NCI-H774 (cell line): ENCODE measurements around the gene KSR1.
"Not testable (repeated sequence)": the region's sequence is repeated elsewhere in the genome, so short reads cannot be mapped to it uniquely, and the experiment has no call there.

ENCODE experiments used
- DNase-seq: peaks from one replicate; lab custom pipeline; 2025; lab: John Stamatoyannopoulos, UW

Gene KSR1

GRCh38 chr17:27494192-27495091, 38.2 kb downstream of the KSR1 start:
- no peak for DNase-seq

- DNase-seq, result no peak
These were observed 39.2 kb downstream of the KSR1 start for GRCh38 chr17:27495460-27495859.

GRCh38 chr17:27496005-27496404, 39.8 kb downstream of the KSR1 start:
- no peak for DNase-seq

- no peak for DNase-seq
These were observed 40.2 kb downstream of the KSR1 start for GRCh38 chr17:27496437-27496943.

- DNase-seq, result no peak
These were observed 40.7 kb downstream of the KSR1 start for GRCh38 chr17:27496971-27497370.

- DNase-seq, result no peak
These were observed 41.4 kb downstream of the KSR1 start for GRCh38 chr17:27497696-27498095.

GRCh38 chr17:27498615-27499309, 42.5 kb downstream of the KSR1 start:
- DNase-seq, result no peak

- DNase-seq, result no peak
These were observed 43.4 kb downstream of the KSR1 start for GRCh38 chr17:27499451-27500265.

GRCh38 chr17:27501338-27501737, 45.1 kb downstream of the KSR1 start:
- DNase-seq, result not testable (repeated sequence)

GRCh38 chr17:27502526-27503324, 46.5 kb downstream of the KSR1 start:
- DNase-seq, result no peak

GRCh38 chr17:27503611-27504010, 47.4 kb downstream of the KSR1 start:
- DNase-seq, result no peak

- no peak for DNase-seq
These were observed 48.1 kb downstream of the KSR1 start for GRCh38 chr17:27504188-27504995.

- DNase-seq, result no peak
These were observed 50.3 kb downstream of the KSR1 start for GRCh38 chr17:27506348-27507218.

GRCh38 chr17:27511168-27511883, 55.1 kb downstream of the KSR1 start:
- DNase-seq, result no peak

- no peak for DNase-seq
These were observed 55.8 kb downstream of the KSR1 start for GRCh38 chr17:27512031-27512430.

- no peak for DNase-seq
These were observed 56.5 kb downstream of the KSR1 start for GRCh38 chr17:27512511-27513346.

- DNase-seq, result no peak
These were observed 57.6 kb downstream of the KSR1 start for GRCh38 chr17:27513849-27514248.
